GM13977 (cell line): ENCODE data around the gene KIF1B.
"Not testable (repeated sequence)": the region's sequence is repeated elsewhere in the genome, so short reads cannot be mapped to it uniquely, and the experiment has no call there.

Experiments used
- DNase-seq: peaks from one replicate; pipeline ENCODE4 v3.0.0; 2012; ENCODE audit warnings: low spot score
- in situ Hi-C: fragments of 300-500 bp; cut with MboI; formaldehyde crosslinking; loops from one replicate; pipeline ENCODE4 v1.12.0; 2022; ENCODE audit warnings: low sequenced_read_pairs, low pct_unique_long_range_greater_than_20kb, mixed read lengths, inconsistent platforms; ENCODE audit not compliant: unreplicated experiment
- TF ChIP-seq, protein P1 (sequence below): IDR thresholded peaks from 2 replicates; pipeline ENCODE4 v1.5.1; 2012; ENCODE audit warnings: mild to moderate bottlenecking, control low read depth; ENCODE audit not compliant: insufficient read depth; ENCODE audit errors: extremely low read depth, missing control alignments

The KIF1B gene

DNA sequence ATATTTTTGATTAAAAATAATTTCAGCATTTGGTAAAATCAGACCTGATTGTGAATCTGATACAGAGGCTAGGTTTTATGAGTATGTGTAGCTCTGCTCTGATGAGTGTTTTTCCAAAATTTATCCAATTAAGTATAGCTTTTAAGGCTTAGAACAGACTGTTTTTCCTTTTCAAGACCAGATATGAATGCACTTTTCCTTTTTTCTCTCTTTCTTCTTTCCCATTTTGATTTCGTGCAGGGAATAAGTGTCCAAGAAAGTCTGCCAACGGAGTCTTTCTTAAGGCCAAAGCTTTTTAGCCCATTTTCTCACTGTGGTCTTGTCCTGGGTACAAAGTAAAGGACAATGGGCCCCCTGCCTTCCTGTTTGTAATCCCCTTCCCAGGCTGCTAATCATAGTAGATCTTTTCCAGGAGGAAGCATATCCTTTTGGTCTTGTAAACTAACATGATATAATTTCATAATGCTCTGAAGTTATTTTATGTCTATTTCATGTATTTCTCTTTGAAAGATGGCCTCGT is 2.9 kb downstream of the KIF1B start:
- DNase-seq: no peak
- TF ChIP-seq, protein P1, sequence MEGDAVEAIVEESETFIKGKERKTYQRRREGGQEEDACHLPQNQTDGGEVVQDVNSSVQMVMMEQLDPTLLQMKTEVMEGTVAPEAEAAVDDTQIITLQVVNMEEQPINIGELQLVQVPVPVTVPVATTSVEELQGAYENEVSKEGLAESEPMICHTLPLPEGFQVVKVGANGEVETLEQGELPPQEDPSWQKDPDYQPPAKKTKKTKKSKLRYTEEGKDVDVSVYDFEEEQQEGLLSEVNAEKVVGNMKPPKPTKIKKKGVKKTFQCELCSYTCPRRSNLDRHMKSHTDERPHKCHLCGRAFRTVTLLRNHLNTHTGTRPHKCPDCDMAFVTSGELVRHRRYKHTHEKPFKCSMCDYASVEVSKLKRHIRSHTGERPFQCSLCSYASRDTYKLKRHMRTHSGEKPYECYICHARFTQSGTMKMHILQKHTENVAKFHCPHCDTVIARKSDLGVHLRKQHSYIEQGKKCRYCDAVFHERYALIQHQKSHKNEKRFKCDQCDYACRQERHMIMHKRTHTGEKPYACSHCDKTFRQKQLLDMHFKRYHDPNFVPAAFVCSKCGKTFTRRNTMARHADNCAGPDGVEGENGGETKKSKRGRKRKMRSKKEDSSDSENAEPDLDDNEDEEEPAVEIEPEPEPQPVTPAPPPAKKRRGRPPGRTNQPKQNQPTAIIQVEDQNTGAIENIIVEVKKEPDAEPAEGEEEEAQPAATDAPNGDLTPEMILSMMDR: no peak
- in situ Hi-C loops: no loop called here

DNA sequence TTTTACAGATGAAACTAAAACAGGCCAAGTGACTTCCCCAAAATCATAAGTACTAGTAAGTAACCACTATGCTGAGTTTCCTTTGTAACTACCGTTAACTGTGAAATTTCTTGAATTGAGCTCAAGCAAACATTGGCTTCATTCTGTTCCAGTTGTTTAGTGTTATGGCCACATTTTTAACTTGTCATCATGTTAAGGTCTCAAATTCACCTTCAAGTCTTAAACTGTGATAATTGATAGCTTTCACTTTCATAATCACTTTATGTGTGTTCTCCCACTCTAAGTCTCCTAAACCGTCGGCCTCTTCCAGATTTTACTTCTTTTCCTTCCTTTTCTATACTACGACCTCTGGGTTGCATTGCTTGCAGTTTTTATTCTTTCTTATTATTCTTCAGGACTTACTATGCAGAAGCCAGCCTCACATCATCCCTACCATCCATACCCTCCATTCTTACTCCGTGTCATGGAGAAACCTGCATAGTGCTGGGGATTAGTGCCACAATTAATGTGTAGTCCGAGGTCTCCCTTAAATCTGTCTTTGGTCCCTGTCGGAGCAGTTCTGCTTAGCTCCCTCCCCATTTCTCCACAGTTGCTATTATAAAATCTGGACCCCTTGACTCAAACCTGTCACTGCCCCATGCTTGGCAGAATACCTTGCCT is 5.8 kb downstream of the KIF1B start:
- TF ChIP-seq, protein P1: no peak
- in situ Hi-C loops: no loop called here

DNA sequence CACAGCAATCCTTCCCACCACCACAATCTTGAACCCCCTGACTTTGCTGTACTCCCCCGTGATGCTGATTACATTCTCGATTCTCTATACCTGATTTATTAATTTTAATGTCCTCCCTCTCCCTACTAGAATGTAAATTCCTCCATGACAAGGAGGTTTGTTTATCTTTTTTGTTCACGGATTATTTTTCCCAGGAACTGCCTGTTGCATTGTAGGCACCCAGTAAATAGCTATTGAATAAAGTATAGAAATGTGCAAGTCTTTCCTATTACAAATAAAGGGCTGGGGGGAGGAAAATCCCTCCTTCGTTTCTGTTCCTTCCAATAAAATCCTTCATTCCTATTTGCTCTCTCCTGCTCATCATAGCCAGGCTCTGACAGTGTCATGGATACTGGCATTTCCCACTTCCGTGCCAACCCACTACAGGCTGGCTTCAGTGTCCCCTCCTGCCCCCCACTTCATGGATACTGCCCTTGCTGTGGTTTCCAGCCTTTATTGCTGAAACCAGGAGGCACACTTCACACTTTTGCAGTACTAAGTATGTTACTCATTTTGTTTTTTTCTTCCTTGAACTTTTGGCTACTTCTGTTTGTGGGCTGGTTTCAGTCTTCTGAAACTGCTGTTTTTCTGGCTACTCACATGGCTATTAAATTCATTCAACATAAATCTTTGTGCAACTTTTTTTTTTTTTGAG is 7.5 kb downstream of the KIF1B start:
- in situ Hi-C loops: no loop called here
- TF ChIP-seq, protein P1: no peak
- DNase-seq: no peak

More for the DNA sequence above, 5.8 kb downstream of the KIF1B start:
- DNase-seq: no peak

DNA sequence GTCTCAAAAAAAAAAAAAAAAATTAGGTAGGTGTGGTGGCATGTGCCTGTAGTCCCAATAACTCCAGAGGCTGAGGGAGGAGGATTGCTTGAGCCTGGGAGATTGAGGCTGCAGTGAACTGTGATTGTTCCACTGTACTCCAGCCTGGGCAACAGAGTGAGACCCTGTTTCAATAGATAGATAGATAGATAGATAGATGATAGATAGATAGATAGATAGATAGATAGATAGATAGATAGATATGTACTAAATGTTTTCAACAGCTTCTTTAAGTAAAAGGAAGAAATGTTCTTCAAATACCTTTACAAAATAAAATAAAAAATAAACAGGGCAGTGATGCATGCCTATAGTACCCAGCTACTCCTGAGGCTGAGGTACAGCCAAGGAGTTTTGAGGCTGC is 9.8 kb downstream of the KIF1B start:
- in situ Hi-C loops: no loop called here
- no peak for DNase-seq
- TF ChIP-seq, protein P1: no peak

DNA sequence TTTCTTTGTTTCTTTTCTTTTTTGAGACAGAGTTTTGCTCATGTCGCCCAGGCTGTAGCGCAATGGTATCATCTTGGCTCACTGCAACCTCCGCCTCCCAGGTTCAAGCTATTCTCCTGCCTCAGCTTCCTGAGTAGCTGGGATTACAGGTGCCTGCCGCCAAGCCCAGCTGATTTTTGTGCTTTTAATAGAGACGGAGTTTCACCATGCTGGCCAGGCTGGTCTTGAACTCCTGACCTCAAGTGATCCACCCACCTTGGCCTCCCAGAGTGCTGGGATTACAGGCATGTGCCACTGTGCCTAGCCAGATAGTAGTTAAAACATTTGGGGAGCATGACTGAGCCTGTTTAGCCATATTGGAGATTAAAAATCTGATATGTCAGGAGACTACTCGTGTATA is 10.3 kb downstream of the KIF1B start:
- DNase-seq, in situ Hi-C loops: not testable (repeated sequence)

DNA sequence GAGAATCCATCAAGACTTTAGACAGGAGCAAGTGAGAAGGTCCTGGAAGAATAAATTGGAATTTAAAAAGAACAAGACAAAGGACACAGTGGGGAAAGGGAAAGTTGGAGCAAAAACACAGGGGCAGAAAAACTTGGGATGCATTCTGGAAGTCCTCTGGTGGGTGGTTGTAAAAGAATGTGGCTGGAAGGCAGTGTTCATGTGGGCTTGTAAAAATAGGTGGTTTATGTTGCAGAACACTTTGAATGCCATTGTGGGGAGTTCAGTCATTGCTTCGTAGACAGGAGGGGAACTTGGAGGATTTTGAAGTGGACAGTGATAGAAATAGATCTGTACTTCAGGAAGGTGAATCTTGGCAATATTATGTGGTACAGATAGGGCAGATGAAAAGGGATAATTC is 15.2 kb downstream of the KIF1B start:
- TF ChIP-seq, protein P1: no peak
- in situ Hi-C loops: no loop called here
- DNase-seq: no peak

DNA sequence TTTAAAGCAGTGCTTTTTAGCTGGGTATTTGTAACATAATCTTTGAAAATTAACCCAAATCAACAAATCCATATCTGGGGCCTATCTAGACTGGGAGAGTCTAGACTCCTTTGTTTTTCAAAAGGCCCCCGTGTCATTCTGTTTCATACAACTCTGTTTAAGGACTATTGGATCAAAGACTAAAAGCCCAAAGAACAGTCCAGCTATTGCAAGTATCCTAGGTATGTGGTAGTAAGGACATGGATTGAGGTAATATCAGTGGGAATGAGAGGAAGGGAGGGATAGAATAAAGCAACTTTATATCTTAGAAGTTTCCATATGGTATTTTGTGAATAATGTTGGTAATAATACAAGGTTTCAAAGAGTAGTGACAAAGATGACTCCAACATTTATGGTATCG is 18.2 kb downstream of the KIF1B start:
- DNase-seq: no peak
- in situ Hi-C loops: no loop called here
- TF ChIP-seq, protein P1: no peak
